Activated CD4-positive, CD25-positive, alpha-beta regulatory T cell treated with anti-CD3 and anti-CD28 coated beads, Interleukin-2, amount 50 U/mL, for 24 hours (primary cell): Measurements from ENCODE around the gene ABI1.

Experiments
- ATAC-seq, 2 donors: fragments of 150-1000 bp; cut with Tn5 transposase; one replicate each; pipeline ENCODE4 v1.10.0; 2021; ENCODE audit warnings: mild to moderate bottlenecking in 1 of 2, moderate library complexity in 1 of 2

The ABI1 gene

GRCh38 chr10:26765549-26765948 is 95.2 kb downstream of the ABI1 start:
- ATAC-seq = no peak

GRCh38 chr10:26759008-26759407 is 101.8 kb downstream of the ABI1 start:
- ATAC-seq = no peak

- ATAC-seq = no peak
These were observed 105.3 kb downstream of the ABI1 start for GRCh38 chr10:26755443-26755903.

- no peak for ATAC-seq
These were observed 114.7 kb downstream of the ABI1 start for GRCh38 chr10:26746061-26746460.

GRCh38 chr10:26743841-26744240 is 116.9 kb downstream of the ABI1 start:
- no peak for ATAC-seq

- ATAC-seq = no peak
These were observed 117.7 kb downstream of the ABI1 start for GRCh38 chr10:26743091-26743490.

GRCh38 chr10:26741368-26741767 is 119.4 kb downstream of the ABI1 start:
- no peak for ATAC-seq

- ATAC-seq = peak; percentile 71 to 75
These were observed 121.6 kb downstream of the ABI1 start for GRCh38 chr10:26739071-26739631.

GRCh38 chr10:26738301-26738911 is 122.4 kb downstream of the ABI1 start:
- peak; percentile 18 to 32 for ATAC-seq

- ATAC-seq = peak; percentile 80 to 82
These were observed 123.0 kb downstream of the ABI1 start for GRCh38 chr10:26737730-26738129.

GRCh38 chr10:26735435-26735834 is 125.3 kb downstream of the ABI1 start:
- no peak for ATAC-seq

- ATAC-seq = no peak
These were observed 126.8 kb downstream of the ABI1 start for GRCh38 chr10:26733750-26734568.

GRCh38 chr10:26730552-26730951 is 130.2 kb downstream of the ABI1 start:
- no peak for ATAC-seq

- ATAC-seq = no peak
These were observed 131.4 kb downstream of the ABI1 start for GRCh38 chr10:26729395-26729794.

- ATAC-seq = no peak
These were observed 131.8 kb downstream of the ABI1 start for GRCh38 chr10:26728957-26729356.

- no peak for ATAC-seq
These were observed 133.8 kb downstream of the ABI1 start for GRCh38 chr10:26727005-26727404.

- ATAC-seq = peak; percentile 30 to 48
These were observed 134.7 kb downstream of the ABI1 start for GRCh38 chr10:26725837-26726727.

- no peak for ATAC-seq
These were observed 137.7 kb downstream of the ABI1 start for GRCh38 chr10:26723016-26723415.

GRCh38 chr10:26721561-26721960 is 139.2 kb downstream of the ABI1 start:
- peak; percentile 86 to 93 for ATAC-seq

GRCh38 chr10:26717476-26717875 is 143.3 kb downstream of the ABI1 start:
- no peak for ATAC-seq

GRCh38 chr10:26715137-26715487 is 145.6 kb downstream of the ABI1 start:
- no peak for ATAC-seq

- ATAC-seq = no peak
These were observed 146.2 kb downstream of the ABI1 start for GRCh38 chr10:26714415-26715136.
